HL-60 (cell line): ENCODE measurements around the gene LBH.

Source experiments
- DNase-seq, 2 experiments: peaks; one replicate each; pipeline ENCODE4 v3.0.0-alpha.2; 2010 to 2020; ENCODE audit warnings: low read depth in 1 of 2, low spot score in 1 of 2
- H3K27ac ChIP-seq: fragments of 250-450 bp; sonication (Bioruptor Pico); replicated peaks from 2 replicates; pipeline ENCODE4 v1.5.1; 2020; ENCODE audit warnings: mild to moderate bottlenecking, moderate library complexity
- H3K27me3 ChIP-seq: fragments of 250-450 bp; sonication (Bioruptor Pico); 2 replicates; pipeline ENCODE4 v1.5.1; 2021; ENCODE audit warnings: mild to moderate bottlenecking, moderate library complexity; ENCODE audit not compliant: insufficient read depth, poor library complexity, severe bottlenecking
- H3K4me3 ChIP-seq: replicated peaks from 2 replicates; pipeline ENCODE4 v1.5.1; 2011; ENCODE audit warnings: mild to moderate bottlenecking, control low read depth, low read length; ENCODE audit not compliant: insufficient read depth
- GABPA ChIP-seq: IDR thresholded peaks from 2 replicates; pipeline ENCODE4 v1.6.1; 2012; ENCODE audit warnings: low read depth
- POLR2AphosphoS5 ChIP-seq: IDR thresholded peaks from 2 replicates; pipeline ENCODE4 v1.6.1; 2012; ENCODE audit warnings: low read depth
- SPI1 ChIP-seq: IDR thresholded peaks from 2 replicates; pipeline ENCODE4 v1.6.1; 2012; ENCODE audit warnings: low read depth, mild to moderate bottlenecking, borderline replicate concordance
- TF ChIP-seq, protein P1 (sequence below): IDR thresholded peaks from one replicate; pipeline ENCODE4 v1.5.1; 2011; ENCODE audit warnings: low read length, control low read depth, inconsistent platforms; ENCODE audit not compliant: insufficient read depth
- TF ChIP-seq, protein P2 (sequence below): IDR thresholded peaks from 2 replicates; pipeline ENCODE4 v1.6.1; 2012; ENCODE audit warnings: low read depth; ENCODE audit not compliant: insufficient replicate concordance

LBH gene

DNA sequence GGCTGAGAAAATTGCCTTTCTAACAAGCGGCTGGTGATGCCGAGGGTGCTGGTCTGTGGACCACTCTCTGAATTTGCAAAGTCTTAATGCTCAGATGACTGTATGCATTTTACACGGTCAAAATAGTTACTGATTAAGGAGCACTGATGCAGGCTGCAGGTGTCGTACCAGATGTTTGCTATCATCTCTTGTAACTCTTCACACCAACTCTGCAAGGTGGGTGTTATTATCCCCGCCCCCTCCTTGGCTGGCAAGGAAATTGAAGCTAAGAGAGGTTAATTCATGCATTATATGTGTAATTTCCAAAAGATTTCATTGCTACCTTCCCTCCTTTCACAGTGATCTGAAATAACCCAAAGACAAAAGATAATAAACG lies 13.0 kb upstream of the LBH start:
- no peak for TF ChIP-seq GABPA
- TF ChIP-seq, protein P1, sequence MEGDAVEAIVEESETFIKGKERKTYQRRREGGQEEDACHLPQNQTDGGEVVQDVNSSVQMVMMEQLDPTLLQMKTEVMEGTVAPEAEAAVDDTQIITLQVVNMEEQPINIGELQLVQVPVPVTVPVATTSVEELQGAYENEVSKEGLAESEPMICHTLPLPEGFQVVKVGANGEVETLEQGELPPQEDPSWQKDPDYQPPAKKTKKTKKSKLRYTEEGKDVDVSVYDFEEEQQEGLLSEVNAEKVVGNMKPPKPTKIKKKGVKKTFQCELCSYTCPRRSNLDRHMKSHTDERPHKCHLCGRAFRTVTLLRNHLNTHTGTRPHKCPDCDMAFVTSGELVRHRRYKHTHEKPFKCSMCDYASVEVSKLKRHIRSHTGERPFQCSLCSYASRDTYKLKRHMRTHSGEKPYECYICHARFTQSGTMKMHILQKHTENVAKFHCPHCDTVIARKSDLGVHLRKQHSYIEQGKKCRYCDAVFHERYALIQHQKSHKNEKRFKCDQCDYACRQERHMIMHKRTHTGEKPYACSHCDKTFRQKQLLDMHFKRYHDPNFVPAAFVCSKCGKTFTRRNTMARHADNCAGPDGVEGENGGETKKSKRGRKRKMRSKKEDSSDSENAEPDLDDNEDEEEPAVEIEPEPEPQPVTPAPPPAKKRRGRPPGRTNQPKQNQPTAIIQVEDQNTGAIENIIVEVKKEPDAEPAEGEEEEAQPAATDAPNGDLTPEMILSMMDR: no peak
- no peak for TF ChIP-seq SPI1
- no peak for TF ChIP-seq POLR2AphosphoS5
- TF ChIP-seq, protein P2, sequence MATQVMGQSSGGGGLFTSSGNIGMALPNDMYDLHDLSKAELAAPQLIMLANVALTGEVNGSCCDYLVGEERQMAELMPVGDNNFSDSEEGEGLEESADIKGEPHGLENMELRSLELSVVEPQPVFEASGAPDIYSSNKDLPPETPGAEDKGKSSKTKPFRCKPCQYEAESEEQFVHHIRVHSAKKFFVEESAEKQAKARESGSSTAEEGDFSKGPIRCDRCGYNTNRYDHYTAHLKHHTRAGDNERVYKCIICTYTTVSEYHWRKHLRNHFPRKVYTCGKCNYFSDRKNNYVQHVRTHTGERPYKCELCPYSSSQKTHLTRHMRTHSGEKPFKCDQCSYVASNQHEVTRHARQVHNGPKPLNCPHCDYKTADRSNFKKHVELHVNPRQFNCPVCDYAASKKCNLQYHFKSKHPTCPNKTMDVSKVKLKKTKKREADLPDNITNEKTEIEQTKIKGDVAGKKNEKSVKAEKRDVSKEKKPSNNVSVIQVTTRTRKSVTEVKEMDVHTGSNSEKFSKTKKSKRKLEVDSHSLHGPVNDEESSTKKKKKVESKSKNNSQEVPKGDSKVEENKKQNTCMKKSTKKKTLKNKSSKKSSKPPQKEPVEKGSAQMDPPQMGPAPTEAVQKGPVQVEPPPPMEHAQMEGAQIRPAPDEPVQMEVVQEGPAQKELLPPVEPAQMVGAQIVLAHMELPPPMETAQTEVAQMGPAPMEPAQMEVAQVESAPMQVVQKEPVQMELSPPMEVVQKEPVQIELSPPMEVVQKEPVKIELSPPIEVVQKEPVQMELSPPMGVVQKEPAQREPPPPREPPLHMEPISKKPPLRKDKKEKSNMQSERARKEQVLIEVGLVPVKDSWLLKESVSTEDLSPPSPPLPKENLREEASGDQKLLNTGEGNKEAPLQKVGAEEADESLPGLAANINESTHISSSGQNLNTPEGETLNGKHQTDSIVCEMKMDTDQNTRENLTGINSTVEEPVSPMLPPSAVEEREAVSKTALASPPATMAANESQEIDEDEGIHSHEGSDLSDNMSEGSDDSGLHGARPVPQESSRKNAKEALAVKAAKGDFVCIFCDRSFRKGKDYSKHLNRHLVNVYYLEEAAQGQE: no peak
- H3K27ac ChIP-seq: no peak overlapping the region
- DNase-seq: no peak

DNA sequence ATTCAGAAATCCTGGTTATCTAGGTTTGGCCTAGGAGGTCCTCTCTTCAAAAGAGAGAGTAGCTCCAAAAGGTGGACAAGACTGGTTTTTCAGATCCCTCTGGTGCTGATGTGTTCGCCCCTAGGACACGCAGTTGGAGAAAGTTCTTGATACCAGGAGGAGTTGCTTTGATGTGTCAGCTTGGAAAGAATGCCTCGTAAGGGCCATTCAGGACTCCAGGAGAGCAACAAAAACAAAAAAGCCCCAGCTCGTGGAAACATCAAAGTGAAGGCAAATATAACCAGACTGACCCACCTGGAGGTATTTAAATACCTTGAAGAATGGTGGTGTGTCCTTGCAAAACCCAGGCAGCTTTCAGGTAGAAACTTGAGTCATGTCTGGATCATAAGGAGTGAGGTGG lies 12.5 kb upstream of the LBH start:
- TF ChIP-seq, protein P2: no peak
- TF ChIP-seq SPI1: no peak
- TF ChIP-seq GABPA: no peak
- no peak for TF ChIP-seq POLR2AphosphoS5
- TF ChIP-seq, protein P1: no peak
- no peak for DNase-seq
- no peak overlapping the region for H3K27ac ChIP-seq
- H3K27me3 ChIP-seq: peaks cover 2% of the 10 kb centered on the region
- H3K4me3 ChIP-seq: no peak overlapping the region

More for the DNA sequence above, 13.0 kb upstream of the LBH start:
- peaks cover 2% of the 10 kb centered on the region for H3K27me3 ChIP-seq
- no peak overlapping the region for H3K4me3 ChIP-seq

DNA sequence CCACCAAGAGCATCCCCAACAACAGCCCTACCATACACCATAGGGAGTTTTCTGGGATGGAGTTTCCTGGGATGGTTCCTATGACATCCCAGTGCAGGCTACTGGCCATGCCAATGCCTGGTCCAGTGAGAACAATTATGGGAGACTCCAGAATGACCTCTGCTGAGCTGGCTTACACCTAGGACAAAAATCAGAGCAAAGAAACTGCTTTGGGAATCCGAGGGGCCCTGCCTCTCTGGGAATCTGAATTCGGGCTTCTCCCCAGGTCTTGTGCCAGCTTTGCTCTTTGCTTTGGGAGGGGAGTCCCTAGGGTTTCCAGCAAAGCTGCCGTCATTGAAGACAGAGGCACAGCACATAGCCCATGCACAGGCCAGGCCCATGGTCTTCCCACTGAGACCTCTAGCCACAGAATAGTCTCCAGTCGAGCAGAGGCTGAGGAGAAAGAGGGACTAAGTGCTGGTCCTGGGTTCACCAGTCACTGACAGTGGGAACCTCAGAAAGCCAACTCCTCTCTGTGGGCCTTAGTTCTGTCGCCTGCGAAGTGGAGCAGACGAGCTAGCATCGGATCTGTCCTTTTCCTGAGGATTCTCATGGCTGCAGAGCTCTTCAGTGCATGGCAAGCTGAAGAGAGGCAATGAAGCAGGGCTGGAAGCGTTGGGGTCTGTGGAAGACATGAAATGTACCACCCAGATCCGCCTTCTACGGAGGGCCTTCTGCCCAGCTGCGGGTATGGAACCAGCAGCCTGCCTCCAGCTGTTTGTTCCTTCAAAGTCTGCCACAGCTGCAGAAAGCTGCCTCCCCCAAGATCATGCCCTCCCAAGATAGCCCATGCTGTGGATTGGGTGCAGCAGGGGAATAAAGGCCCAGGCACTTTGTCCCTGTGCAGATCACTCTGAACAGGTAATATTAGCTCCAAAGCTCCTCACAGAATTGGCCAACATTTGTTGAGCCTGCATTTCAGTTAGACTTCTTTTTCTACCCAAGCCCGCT lies 11.2 kb upstream of the LBH start:
- TF ChIP-seq POLR2AphosphoS5: no peak
- TF ChIP-seq SPI1: no peak
- TF ChIP-seq, protein P1: no peak
- TF ChIP-seq, protein P2: no peak
- TF ChIP-seq GABPA: no peak
- Histone ChIP-seq H3K27ac (no peak overlapping the region), H3K4me3 (no peak overlapping the region), H3K27me3 (no peaks in the 10 kb centered on the region)
- no peak for DNase-seq
